Caco-2 (cell line): ENCODE measurements around the gene C1QTNF8. TPM values are rescaled to one million over a fixed set of nuclear protein-coding genes. Genes with fewer than 3 reads are reported as not detected.

Experiments
- BruUV-seq: library from RNA; stranded (reverse); fragments of 400-500 nt; replicated peaks from 2 replicates; lab custom pipeline; 2021; lab: Mats Ljungman, UMichigan
- CTCF ChIA-PET: fragments of 300-600 bp; sonication (Branson Sonifier 250); formaldehyde crosslinking; loops from one replicate; lab custom pipeline; 2022; ENCODE audit warnings: antibody characterized with exemption; lab: Charles Lee
- POLR2A ChIA-PET: fragments of 300-600 bp; sonication (Branson Sonifier 250); formaldehyde crosslinking; loops from one replicate; lab custom pipeline; 2022; ENCODE audit warnings: antibody characterized with exemption; lab: Charles Lee
- DNase-seq, 2 experiments: peaks; one replicate each; pipeline versions ENCODE4 v3.0.0 to v3.0.0-alpha.2; 2020 to 2022
- H3K27me3 ChIP-seq: replicated peaks from 2 replicates; pipeline ENCODE4 v1.6.0; 2011; ENCODE audit warnings: low read length; ENCODE audit not compliant: control insufficient read depth, insufficient read depth
- H3K36me3 ChIP-seq: 2 replicates; pipeline ENCODE4 v1.5.1; 2011; ENCODE audit warnings: low read length; ENCODE audit not compliant: control insufficient read depth, insufficient read depth
- H3K4me1 ChIP-seq: fragments of 250-450 bp; sonication (Bioruptor Pico); 2 replicates; pipeline ENCODE4 v1.5.1; 2020; ENCODE audit warnings: mild to moderate bottlenecking
- H3K4me3 ChIP-seq: 2 replicates; pipeline ENCODE4 v1.5.1; 2011; ENCODE audit warnings: low read depth, mild to moderate bottlenecking, control low read depth, low read length
- H3K9me3 ChIP-seq: fragments of 250-450 bp; sonication (Bioruptor Pico); 2 replicates; pipeline ENCODE4 v1.5.1; 2020; ENCODE audit warnings: mild to moderate bottlenecking, moderate library complexity
- H3K27ac Mint-ChIP-seq: one replicate; pipeline ENCODE4 v1.8.0; 2022; ENCODE audit warnings: mixed read lengths; ENCODE audit not compliant: unreplicated experiment
- H3K27me3 Mint-ChIP-seq: one replicate; pipeline ENCODE4 v1.8.0; 2022; ENCODE audit warnings: mixed read lengths; ENCODE audit not compliant: insufficient read depth, unreplicated experiment
- H3K36me3 Mint-ChIP-seq: one replicate; pipeline ENCODE4 v1.8.0; 2022; ENCODE audit warnings: mild to moderate bottlenecking, mixed read lengths; ENCODE audit not compliant: insufficient read depth, unreplicated experiment
- H3K4me1 Mint-ChIP-seq: one replicate; pipeline ENCODE4 v1.8.0; 2022; ENCODE audit warnings: low read depth, mixed read lengths; ENCODE audit not compliant: unreplicated experiment
- H3K4me3 Mint-ChIP-seq: one replicate; pipeline ENCODE4 v1.8.0; 2022; ENCODE audit warnings: mild to moderate bottlenecking, moderate library complexity, mixed read lengths; ENCODE audit not compliant: unreplicated experiment
- H3K9me3 Mint-ChIP-seq: one replicate; pipeline ENCODE4 v1.8.0; 2022; ENCODE audit warnings: mixed read lengths; ENCODE audit not compliant: unreplicated experiment
- CTCF ChIP-seq, 2 experiments: fragments of 200-600 bp in 1 of 2; IDR thresholded peaks; 1 replicate in 1 of 2; 2 replicates in 1 of 2; pipeline versions ENCODE4 v1.5.1 to v1.8.0; 2011 to 2022; ENCODE audit warnings: antibody characterized with exemption in 1 of 2, control low read depth in 1 of 2, inconsistent platforms in 1 of 2, low read depth in 1 of 2, low read length in 1 of 2, mild to moderate bottlenecking in 1 of 2, moderate library complexity in 1 of 2; ENCODE audit not compliant: insufficient read depth in 1 of 2, severe bottlenecking in 1 of 2, unreplicated experiment in 1 of 2
- intact Hi-C: fragments of 100-400 bp; cut with micrococcal nuclease; formaldehyde crosslinking; loops from one replicate; pipeline ENCODE4 v1.10.0; 2022; ENCODE audit not compliant: unreplicated experiment
- total RNA-seq: library from RNA; stranded (reverse); gene quantifications from 2 replicates; pipeline ENCODE4 v1.2.3, GENCODE V29; 2022

Gene C1QTNF8
- total RNA-seq, 1 experiment from 2014 or later: not detected

GRCh38 chr16:1101133-1101532 is 5.1 kb upstream of the C1QTNF8 start:
- no peak for TF ChIP-seq CTCF (IDR thresholded peaks at IDR 0.05; ENCODE audit: insufficient read depth in 1 of 2, low read depth in 1 of 2, low read length in 1 of 2, severe bottlenecking in 1 of 2, unreplicated experiment in 1 of 2)
- Mint-ChIP-seq H3K27ac (no peak overlapping the region), H3K9me3 (no peaks in the 10 kb centered on the region), H3K27me3 (peaks cover 3% of the 10 kb centered on the region), H3K4me1 (no peaks in the 10 kb centered on the region), H3K4me3 (no peak overlapping the region), H3K36me3 (no peaks in the 10 kb centered on the region)
- Histone ChIP-seq H3K27me3 (no peaks in the 10 kb centered on the region), H3K4me3 (no peak overlapping the region), H3K4me1 (peaks cover 13% of the 10 kb centered on the region), H3K36me3 (no peaks in the 10 kb centered on the region), H3K9me3 (no peaks in the 10 kb centered on the region)
- intact Hi-C loops: no loop called here
- POLR2A ChIA-PET: no interaction called here
- BruUV-seq: no TSS peak
- CTCF ChIA-PET: interaction anchor here (0.7 to 0.9 kb wide), 3 partner anchors 27 to 44 kb away, joined by 3 to 6 read pairs (median 3); no protein-coding TSS in a partner anchor
- no peak for DNase-seq

- H3K36me3 Mint-ChIP-seq: no peaks in the 10 kb centered on the region
- TF ChIP-seq CTCF (IDR thresholded peaks at IDR 0.05; ENCODE audit: insufficient read depth in 1 of 2, low read depth in 1 of 2, low read length in 1 of 2, severe bottlenecking in 1 of 2, unreplicated experiment in 1 of 2): no peak
- H3K4me1 Mint-ChIP-seq: no peaks in the 10 kb centered on the region
- no peaks in the 10 kb centered on the region for H3K27me3 ChIP-seq
- no TSS peak for BruUV-seq
- no peaks in the 10 kb centered on the region for H3K9me3 ChIP-seq
- H3K4me1 ChIP-seq: peaks cover 13% of the 10 kb centered on the region
- no peak overlapping the region for H3K27ac Mint-ChIP-seq
- DNase-seq: no peak
- intact Hi-C loops: no loop called here
- POLR2A ChIA-PET: no interaction called here
- no peak overlapping the region for H3K4me3 ChIP-seq
- H3K4me3 Mint-ChIP-seq: no peak overlapping the region
- no peaks in the 10 kb centered on the region for H3K36me3 ChIP-seq
- CTCF ChIA-PET: interaction anchor here (0.6 to 0.9 kb wide), 3 partner anchors 43 to 54 kb away, joined by 3 to 5 read pairs (median 3); no protein-coding TSS in a partner anchor
- no peaks in the 10 kb centered on the region for H3K9me3 Mint-ChIP-seq
- no peaks in the 10 kb centered on the region for H3K27me3 Mint-ChIP-seq
Observed at GRCh38 chr16:1100084-1100800, 4.2 kb upstream of the C1QTNF8 start.

- no TSS peak for BruUV-seq
- no peak for TF ChIP-seq CTCF (IDR thresholded peaks at IDR 0.05; ENCODE audit: insufficient read depth in 1 of 2, low read depth in 1 of 2, low read length in 1 of 2, severe bottlenecking in 1 of 2, unreplicated experiment in 1 of 2)
- Mint-ChIP-seq H3K27ac (no peak overlapping the region), H3K4me1 (no peaks in the 10 kb centered on the region), H3K27me3 (no peaks in the 10 kb centered on the region), H3K36me3 (no peaks in the 10 kb centered on the region), H3K4me3 (no peak overlapping the region), H3K9me3 (no peaks in the 10 kb centered on the region)
- Histone ChIP-seq H3K36me3 (no peaks in the 10 kb centered on the region), H3K9me3 (no peaks in the 10 kb centered on the region), H3K27me3 (no peaks in the 10 kb centered on the region), H3K4me3 (no peak overlapping the region), H3K4me1 (peaks cover 13% of the 10 kb centered on the region)
- CTCF ChIA-PET: interaction anchor here (0.6 kb wide), 2 partner anchors 42 to 55 kb away, joined by 3 to 5 read pairs; no protein-coding TSS in a partner anchor
- POLR2A ChIA-PET: interaction anchor here (0.6 kb wide), 1 partner anchor 311 kb away, joined by 3 read pairs; the partner anchor contains the start of genes CHTF18 and RPUSD1
- DNase-seq: no peak
- intact Hi-C loops: no loop called here
Observed at GRCh38 chr16:1099189-1100083, 3.4 kb upstream of the C1QTNF8 start.
